Endometrial microvascular endothelial cells (primary cell): ENCODE measurements around the gene TEPSIN. TPM values are rescaled to one million over a fixed set of nuclear protein-coding genes. Genes with fewer than 3 reads are reported as not detected.

ENCODE experiments used
- in situ Hi-C: cut with HindIII; loops from 2 replicates; pipeline ENCODE4 v1.10.0; 2017; ENCODE audit warnings: low sequenced_read_pairs, low pct_unique_long_range_greater_than_20kb; ENCODE audit errors: inconsistent ontology term
- total RNA-seq: library from RNA; depleted of rRNA; stranded (reverse); fragments of >200 nt; gene quantifications from one replicate; pipeline ENCODE4 v1.2.3, GENCODE V29; 2015; ENCODE audit errors: inconsistent ontology term

Gene TEPSIN
- total RNA-seq, 1 donor from 2014 or later: 29.6 TPM

GRCh38 chr17:81210466-81210865 is 28.4 kb downstream of the TEPSIN start:
- in situ Hi-C loops: no loop called here

GRCh38 chr17:81209141-81209540 is 29.7 kb downstream of the TEPSIN start:
- in situ Hi-C loops: no loop called here

GRCh38 chr17:81208651-81209050 is 30.2 kb downstream of the TEPSIN start:
- in situ Hi-C loops: no loop called here

GRCh38 chr17:81207610-81208581 is 31.0 kb downstream of the TEPSIN start:
- in situ Hi-C loops: no loop called here

GRCh38 chr17:81206657-81207056 is 32.2 kb downstream of the TEPSIN start:
- in situ Hi-C loops: no loop called here

DNA sequence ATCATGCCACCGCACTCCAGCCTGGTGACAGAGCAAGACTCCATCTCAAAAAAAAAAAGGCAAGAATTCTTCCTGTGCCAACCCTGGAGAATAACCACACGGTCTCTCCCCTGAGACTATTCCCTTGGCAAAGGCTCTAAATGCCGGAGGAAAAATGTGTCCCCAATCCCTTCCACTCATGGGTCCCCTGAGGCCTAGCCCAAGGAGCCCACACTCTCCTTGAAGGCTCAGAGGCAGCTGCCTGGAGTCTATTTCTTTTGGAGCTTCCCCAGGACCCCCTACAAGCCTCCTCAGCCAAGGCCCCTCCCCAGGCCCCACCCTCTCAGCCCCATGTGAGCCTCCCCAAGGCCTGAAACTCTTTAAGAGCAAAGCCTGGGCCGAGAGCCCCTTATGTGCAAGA is 32.7 kb downstream of the TEPSIN start:
- in situ Hi-C loops: no loop called here

DNA sequence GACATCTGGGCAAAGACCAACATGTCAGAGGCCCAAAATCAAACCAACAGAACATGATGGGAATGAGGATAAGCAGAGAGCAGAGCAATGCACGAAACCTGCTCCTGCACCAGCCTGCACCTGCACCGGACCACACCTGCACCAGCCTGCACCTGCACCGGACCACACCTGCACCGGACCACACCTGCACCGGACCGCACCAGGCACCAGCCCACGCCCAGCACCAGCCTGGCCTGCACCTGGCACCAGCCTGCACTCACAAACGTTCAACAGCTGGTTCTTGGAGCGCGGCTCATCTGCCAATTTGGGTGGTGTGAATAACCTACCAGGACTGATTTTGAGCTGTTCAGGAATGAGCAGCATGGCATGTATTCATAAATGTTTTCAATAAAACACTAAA is 34.3 kb downstream of the TEPSIN start:
- in situ Hi-C loops: no loop called here

GRCh38 chr17:81203136-81203535 is 35.7 kb downstream of the TEPSIN start:
- in situ Hi-C loops: no loop called here

GRCh38 chr17:81202318-81202717 is 36.5 kb downstream of the TEPSIN start:
- in situ Hi-C loops: no loop called here

DNA sequence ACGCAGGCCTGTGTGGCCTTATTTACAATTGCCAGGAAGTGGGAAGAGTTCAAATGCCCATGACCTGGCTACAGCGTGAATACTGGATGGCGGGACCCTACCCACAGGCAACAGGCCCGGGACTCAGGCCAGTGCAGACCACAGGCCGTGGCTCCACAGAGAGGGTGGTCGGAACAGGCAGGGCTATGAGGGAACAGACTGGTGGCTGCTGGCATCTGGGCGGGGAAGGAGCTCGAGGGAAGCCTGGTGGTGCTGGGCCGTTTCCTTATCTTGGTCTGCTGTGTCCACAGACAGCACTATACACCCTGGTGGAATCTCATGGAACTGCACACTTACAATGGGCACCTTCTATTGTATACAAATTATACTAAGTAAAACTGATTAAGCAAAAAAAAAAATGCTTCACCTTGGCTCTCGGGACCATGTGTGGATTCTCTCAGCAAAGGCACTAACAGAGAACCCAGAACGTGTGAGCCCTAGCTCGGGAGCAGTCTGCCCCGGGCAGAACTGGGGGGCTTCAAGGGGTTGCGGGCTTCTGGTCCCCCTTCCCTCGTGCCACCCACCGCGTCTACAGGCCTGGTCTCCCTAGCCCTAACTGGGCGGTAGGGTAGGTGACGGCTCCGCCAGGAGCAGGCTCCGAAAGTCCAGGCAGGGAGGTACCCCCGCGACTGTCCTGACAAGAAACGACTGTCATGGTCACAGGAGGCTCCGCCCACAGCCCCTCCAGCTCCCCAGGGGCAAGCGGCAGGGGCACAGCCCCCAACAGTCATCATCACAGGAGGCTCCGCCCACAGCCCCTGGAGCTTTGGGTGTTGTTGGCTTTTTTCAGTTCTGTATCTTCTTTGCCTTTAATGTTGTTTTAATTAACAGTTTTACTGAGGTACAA is 37.9 kb downstream of the TEPSIN start:
- in situ Hi-C loops: no loop called here

DNA sequence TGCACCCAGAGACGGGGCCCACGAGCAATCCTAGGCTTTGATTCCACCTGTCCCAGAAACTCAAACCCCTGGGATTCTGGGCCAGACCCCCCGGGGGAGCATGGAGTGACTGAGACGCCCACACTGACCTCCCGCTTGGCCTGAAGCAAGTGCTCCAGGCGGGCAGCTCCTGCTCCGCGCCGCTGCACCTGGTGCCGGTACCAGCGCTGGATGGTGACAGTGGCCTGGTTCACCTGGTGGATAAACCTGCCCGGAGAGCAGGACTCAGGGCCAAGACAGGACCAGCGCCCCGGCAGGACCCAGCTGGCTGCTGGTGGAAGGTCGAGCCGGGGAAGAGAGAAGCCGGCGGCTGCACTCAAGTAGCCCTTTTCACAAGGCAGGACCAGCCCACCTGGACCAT is 38.7 kb downstream of the TEPSIN start:
- in situ Hi-C loops: no loop called here

DNA sequence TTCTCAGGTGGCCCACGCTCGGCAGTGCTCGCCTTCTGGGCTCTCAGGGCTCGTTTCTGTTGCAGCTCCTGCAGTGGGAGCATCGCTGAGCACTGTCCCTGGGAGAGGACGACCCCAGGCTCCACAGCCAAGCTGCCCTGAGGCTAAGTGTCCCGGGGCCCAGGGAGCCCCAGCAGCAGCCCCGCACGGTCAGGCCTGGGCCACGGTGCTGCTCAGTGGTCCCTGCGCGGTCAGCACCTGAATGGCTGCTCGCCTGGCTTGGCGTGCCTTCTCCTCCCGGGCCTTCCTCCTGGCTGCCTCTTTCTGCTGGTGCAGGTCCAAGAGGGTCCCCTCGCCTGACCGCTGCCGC is 39.4 kb downstream of the TEPSIN start:
- in situ Hi-C loops: no loop called here

- in situ Hi-C loops: no loop called here
Measured at GRCh38 chr17:81198826-81199481, 39.9 kb downstream of the TEPSIN start.

- in situ Hi-C loops: no loop called here
Measured at GRCh38 chr17:81197831-81198490, 40.9 kb downstream of the TEPSIN start.

DNA sequence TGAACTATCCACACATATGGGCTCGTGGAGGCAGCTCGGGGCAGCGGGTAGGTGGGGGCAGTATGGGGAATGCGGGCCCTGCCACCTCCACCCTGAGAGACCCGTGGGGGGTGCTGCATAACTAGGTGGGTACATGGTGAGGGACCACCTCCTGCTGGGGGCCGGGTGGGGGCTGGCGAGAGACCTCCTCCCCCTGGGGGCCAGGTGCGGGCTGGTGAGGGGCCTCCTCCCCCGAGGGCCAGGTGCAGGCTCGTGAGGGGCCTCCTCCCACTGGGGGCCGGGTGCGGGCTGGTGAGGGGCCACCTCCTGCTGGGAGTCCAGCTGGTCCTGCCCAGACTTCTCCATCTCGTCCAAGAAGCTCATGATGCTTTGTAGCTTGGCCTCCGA is 41.5 kb downstream of the TEPSIN start:
- in situ Hi-C loops: no loop called here

- in situ Hi-C loops: no loop called here
Measured at GRCh38 chr17:81196505-81197408, 42.1 kb downstream of the TEPSIN start.

- in situ Hi-C loops: no loop called here
Measured at GRCh38 chr17:81195941-81196495, 42.8 kb downstream of the TEPSIN start.
